B cell (primary cell): ENCODE data around the gene ATXN1. TPM values are rescaled to one million over a fixed set of nuclear protein-coding genes. Genes with fewer than 3 reads are reported as not detected.
"Not testable (repeated sequence)": the region's sequence is repeated elsewhere in the genome, so short reads cannot be mapped to it uniquely, and the experiment has no call there.

Experiments
- ATAC-seq: fragments of 200-7000 bp; cut with Tn5 transposase; one replicate; pipeline ENCODE4 v1.10.0; 2021; ENCODE audit warnings: low read depth, mild to moderate bottlenecking, moderate number of reproducible peaks, moderate library complexity
- CTCF ChIA-PET: fragments of 350-600 bp; sonication (Branson Sonifier 250); formaldehyde crosslinking; loops from one replicate; lab custom pipeline; 2021; ENCODE audit warnings: antibody characterized with exemption, inconsistent platforms; lab: Charles Lee
- POLR2A ChIA-PET: fragments of 350-600 bp; sonication (Branson Sonifier 250); formaldehyde crosslinking; loops from one replicate; lab custom pipeline; 2021; ENCODE audit warnings: antibody characterized with exemption; lab: Charles Lee
- DNase-seq: peaks from one replicate; pipeline ENCODE4 v3.0.0; 2013
- H2AFZ ChIP-seq: 2 replicates; pipeline ENCODE4 v1.6.1; 2012; ENCODE audit warnings: mild to moderate bottlenecking, low read depth, low read length; ENCODE audit not compliant: insufficient read depth, poor library complexity, severe bottlenecking
- H3K27ac ChIP-seq, 2 donors: 1 replicate in 1 of 2; 2 replicates in 1 of 2; pipeline ENCODE4 v1.5.1; 2012 to 2013; ENCODE audit warnings: low read length in 2 of 2, mild to moderate bottlenecking in 2 of 2, moderate library complexity in 1 of 2
- H3K27me3 ChIP-seq, 4 experiments: fragments of 200-600 bp in 1 of 4; sonication (generic) in 1 of 4; replicated peaks in 1 of 4; 1 replicate in 2 of 4; 2 replicates in 2 of 4; pipeline versions ENCODE4 v1.6.1 to v1.7.0; 2013 to 2016; ENCODE audit warnings: low read length in 3 of 4, mild to moderate bottlenecking in 2 of 4, mixed read lengths in 1 of 4, moderate library complexity in 1 of 4; ENCODE audit not compliant: insufficient read depth in 4 of 4, control insufficient read depth in 3 of 4; ENCODE audit errors: control extremely low read depth in 1 of 4
- H3K36me3 ChIP-seq, 2 experiments: replicated peaks in 1 of 2; 1 replicate in 1 of 2; 2 replicates in 1 of 2; pipeline versions ENCODE4 v1.6.1 to v1.7.1; 2013; ENCODE audit warnings: low read length in 1 of 2; ENCODE audit not compliant: insufficient read depth in 2 of 2, control insufficient read depth in 1 of 2; ENCODE audit errors: control extremely low read depth in 1 of 2, extremely low read depth in 1 of 2
- H3K4me1 ChIP-seq, 2 donors: fragments of 200-600 bp in 1 of 2; sonication (generic) in 1 of 2; 1 replicate in 1 of 2; 2 replicates in 1 of 2; pipeline versions ENCODE4 v1.5.1 to v1.6.1; 2013 to 2017; ENCODE audit warnings: low read length in 2 of 2; ENCODE audit not compliant: control insufficient read depth in 2 of 2, insufficient read depth in 2 of 2
- H3K4me2 ChIP-seq: replicated peaks from 2 replicates; pipeline ENCODE3; 2012; ENCODE audit warnings: mild to moderate bottlenecking, low read depth, low read length; ENCODE audit not compliant: poor library complexity, severe bottlenecking
- H3K4me3 ChIP-seq, 5 experiments: fragments of 200-600 bp in 1 of 5; sonication (generic) in 1 of 5; 1 replicate in 3 of 5; 2 replicates in 2 of 5; pipeline versions ENCODE4 v1.5.1 to v1.7.0; 2011 to 2016; ENCODE audit warnings: low read length in 4 of 5, mild to moderate bottlenecking in 4 of 5, low read depth in 2 of 5, control low read depth in 1 of 5, moderate library complexity in 1 of 5; ENCODE audit not compliant: insufficient read depth in 1 of 5; ENCODE audit errors: control extremely low read depth in 1 of 5, extremely low read depth in 1 of 5
- H3K79me2 ChIP-seq: fragments of 200-600 bp; sonication (generic); one replicate; pipeline ENCODE4 v1.6.0; 2016; ENCODE audit warnings: low read length; ENCODE audit not compliant: control insufficient read depth, insufficient read depth
- H3K9ac ChIP-seq: fragments of 200-600 bp; sonication (generic); 2 replicates; pipeline ENCODE4 v1.6.1; 2017; ENCODE audit warnings: mild to moderate bottlenecking, low read length, moderate library complexity
- H3K9me3 ChIP-seq, 3 donors: one replicate each; pipeline versions ENCODE4 v1.6.1 to v1.7.1; 2013; ENCODE audit warnings: low read length in 2 of 3; ENCODE audit not compliant: control insufficient read depth in 2 of 3, insufficient read depth in 1 of 3; ENCODE audit errors: control extremely low read depth in 1 of 3
- H4K20me1 ChIP-seq: 2 replicates; pipeline ENCODE4 v1.6.0; 2012; ENCODE audit warnings: mild to moderate bottlenecking, low read length; ENCODE audit not compliant: insufficient read depth, control insufficient read depth, poor library complexity, severe bottlenecking
- H3K27ac Mint-ChIP-seq: one replicate; pipeline ENCODE4 v1.8.0; 2021; ENCODE audit warnings: mixed read lengths
- H3K27me3 Mint-ChIP-seq: one replicate; pipeline ENCODE4 v1.8.0; 2021; ENCODE audit warnings: mixed read lengths
- H3K4me1 Mint-ChIP-seq: one replicate; pipeline ENCODE4 v1.8.0; 2021; ENCODE audit warnings: mixed read lengths
- H3K4me3 Mint-ChIP-seq: one replicate; pipeline ENCODE4 v1.8.0; 2021; ENCODE audit warnings: mixed read lengths
- H3K9me3 Mint-ChIP-seq: one replicate; pipeline ENCODE4 v1.8.0; 2022; ENCODE audit warnings: mixed read lengths; ENCODE audit not compliant: insufficient read depth
- EZH2 ChIP-seq: IDR thresholded peaks from 2 replicates; pipeline ENCODE4 v1.6.1; 2012; ENCODE audit warnings: borderline replicate concordance, low read depth, mild to moderate bottlenecking, moderate library complexity, low read length; ENCODE audit not compliant: insufficient read depth, poor library complexity, severe bottlenecking
- WGBS: methylation state at CpG from one replicate; pipeline ENCODE4 v1.1.5; 2013; ENCODE audit warnings: missing lambda C conversion rate; ENCODE audit not compliant: insufficient coverage; 5-methylcytosine and 5-hydroxymethylcytosine counted together
- intact Hi-C: fragments of 100-400 bp; cut with micrococcal nuclease; formaldehyde crosslinking; loops from one replicate; pipeline ENCODE4 v1.10.0; 2022
- polyA plus RNA-seq: library from polyadenylated mRNA; depleted of rRNA; stranded (reverse); fragments of >200 nt; gene quantifications from 2 replicates; pipeline ENCODE4 v1.2.3, GENCODE V29; 2012
- total RNA-seq, 2 donors: library from RNA; stranded (reverse); fragments of 120-200 nt in 1 of 2; gene quantifications; 1 replicate in 1 of 2; 2 replicates in 1 of 2; pipeline versions ENCODE4 v1.2.3 to v1.2.4, GENCODE V29; 2013 to 2022
- TF ChIP-seq, protein P1 (sequence below): fragments of 200-600 bp; IDR thresholded peaks from one replicate; pipeline ENCODE4 v1.8.0; 2022; ENCODE audit warnings: antibody characterized with exemption, mild to moderate bottlenecking

Gene ATXN1
- total and polyA plus RNA-seq, 2 donors (not counting 1 experiment from before 2014, with no cell fraction given): 5.7 to 63.8 TPM

DNA sequence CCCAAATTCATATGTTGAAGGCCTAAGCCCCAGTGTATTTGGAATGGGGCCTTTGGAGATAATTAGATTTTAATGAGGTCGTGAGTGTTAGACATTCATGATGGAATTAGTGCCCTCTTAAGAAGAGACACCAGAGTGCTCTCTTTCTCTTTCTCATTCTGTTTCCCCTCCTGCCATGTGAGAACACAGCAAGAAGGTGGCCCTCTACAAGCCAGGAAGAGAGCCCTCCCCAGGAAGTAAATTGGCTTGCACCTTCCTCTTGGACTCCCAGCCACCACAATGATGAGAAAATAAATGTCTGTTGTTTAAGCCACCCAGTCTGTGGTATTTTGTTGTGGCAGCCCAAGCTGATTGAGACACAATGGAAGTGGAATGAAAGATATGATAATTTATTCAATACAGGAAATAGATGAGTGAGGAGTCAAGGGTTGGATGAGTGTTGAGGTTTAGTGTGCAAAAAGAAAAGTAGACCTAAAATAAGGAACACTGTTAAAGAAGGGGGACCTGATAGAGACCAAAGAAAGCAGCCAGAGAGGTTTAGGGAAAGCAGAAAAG is 25.9 kb upstream of the ATXN1 start:
- CTCF ChIA-PET: no interaction called here
- POLR2A ChIA-PET: no interaction called here
- TF ChIP-seq, protein P1, sequence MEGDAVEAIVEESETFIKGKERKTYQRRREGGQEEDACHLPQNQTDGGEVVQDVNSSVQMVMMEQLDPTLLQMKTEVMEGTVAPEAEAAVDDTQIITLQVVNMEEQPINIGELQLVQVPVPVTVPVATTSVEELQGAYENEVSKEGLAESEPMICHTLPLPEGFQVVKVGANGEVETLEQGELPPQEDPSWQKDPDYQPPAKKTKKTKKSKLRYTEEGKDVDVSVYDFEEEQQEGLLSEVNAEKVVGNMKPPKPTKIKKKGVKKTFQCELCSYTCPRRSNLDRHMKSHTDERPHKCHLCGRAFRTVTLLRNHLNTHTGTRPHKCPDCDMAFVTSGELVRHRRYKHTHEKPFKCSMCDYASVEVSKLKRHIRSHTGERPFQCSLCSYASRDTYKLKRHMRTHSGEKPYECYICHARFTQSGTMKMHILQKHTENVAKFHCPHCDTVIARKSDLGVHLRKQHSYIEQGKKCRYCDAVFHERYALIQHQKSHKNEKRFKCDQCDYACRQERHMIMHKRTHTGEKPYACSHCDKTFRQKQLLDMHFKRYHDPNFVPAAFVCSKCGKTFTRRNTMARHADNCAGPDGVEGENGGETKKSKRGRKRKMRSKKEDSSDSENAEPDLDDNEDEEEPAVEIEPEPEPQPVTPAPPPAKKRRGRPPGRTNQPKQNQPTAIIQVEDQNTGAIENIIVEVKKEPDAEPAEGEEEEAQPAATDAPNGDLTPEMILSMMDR: no peak
- no peak for TF ChIP-seq EZH2

DNA sequence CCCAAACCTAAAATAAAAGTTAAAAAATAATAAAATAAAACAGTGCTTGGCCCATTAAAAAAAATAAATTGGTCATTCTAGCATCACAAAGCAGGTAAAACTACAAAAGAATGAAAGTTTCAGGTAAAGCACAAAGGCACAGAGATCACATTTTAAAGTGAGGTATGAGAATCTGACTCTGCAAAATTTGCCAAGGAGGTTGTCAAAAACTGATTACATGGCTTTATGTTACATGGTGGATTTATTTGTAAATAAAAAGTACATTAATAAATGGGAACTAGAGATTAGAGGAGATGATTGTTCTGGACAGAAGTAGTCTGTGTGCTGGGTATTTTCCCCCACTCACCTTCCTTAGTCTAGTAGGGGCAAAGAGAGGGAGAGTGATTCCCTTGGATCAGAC is 24.2 kb upstream of the ATXN1 start:
- no peaks in the 10 kb centered on the region for H3K36me3 ChIP-seq
- no peak overlapping the region for H3K27ac Mint-ChIP-seq

More for the DNA sequence above, 25.9 kb upstream of the ATXN1 start:
- Mint-ChIP-seq H3K9me3 (peaks cover 2% of the 10 kb centered on the region), H3K4me3 (no peak overlapping the region), H3K4me1 (no peaks in the 10 kb centered on the region), H3K27me3 (no peaks in the 10 kb centered on the region), H3K27ac (no peak overlapping the region)
- no peaks in the 10 kb centered on the region for H3K36me3 ChIP-seq
- H3K4me1 ChIP-seq: no peaks in the 10 kb centered on the region
- no peak overlapping the region for H3K9ac ChIP-seq
- H2AFZ ChIP-seq: no peak overlapping the region
- peaks cover 0 to 11% (median 0%) of the 10 kb centered on the region in 3 donors for H3K9me3 ChIP-seq
- no CpG with 5 or more reads among the region's 1 CpG for WGBS
- H3K4me2 ChIP-seq: no peak overlapping the region
- no peaks in the 10 kb centered on the region for H3K79me2 ChIP-seq
- no peak overlapping the region for H3K27ac ChIP-seq
- H3K4me3 ChIP-seq: no peak overlapping the region
- ATAC-seq (no peak), DNase-seq (no peak)
- intact Hi-C loops: no loop called here
- no peaks in the 10 kb centered on the region for H4K20me1 ChIP-seq
- H3K27me3 ChIP-seq: no peaks in the 10 kb centered on the region

DNA sequence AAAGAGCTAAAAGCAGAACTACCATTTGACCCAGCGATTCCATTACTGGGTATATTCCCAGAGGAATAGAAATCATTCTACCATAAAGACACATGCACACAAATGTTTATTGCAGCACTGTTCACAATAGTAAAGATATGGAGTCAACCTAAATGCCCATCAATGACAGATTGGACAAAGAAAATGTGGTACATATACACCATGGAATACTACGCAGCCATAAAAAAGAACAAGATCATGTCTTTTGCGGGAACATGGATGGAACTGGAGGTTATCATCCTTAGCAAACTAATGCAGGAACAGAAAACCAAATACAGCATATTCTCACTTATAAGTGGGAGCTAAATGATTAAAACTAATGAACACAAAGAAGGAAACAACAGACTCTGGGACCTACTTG is 23.7 kb upstream of the ATXN1 start:
- H3K27ac Mint-ChIP-seq, H3K4me2 ChIP-seq, H3K9ac ChIP-seq, H3K9me3 Mint-ChIP-seq, H3K4me1 ChIP-seq, H3K27ac ChIP-seq, intact Hi-C loops, H3K4me1 Mint-ChIP-seq, DNase-seq, ATAC-seq, POLR2A ChIA-PET, H3K27me3 Mint-ChIP-seq, H3K4me3 ChIP-seq, H4K20me1 ChIP-seq, H3K27me3 ChIP-seq, H3K36me3 ChIP-seq, H3K4me3 Mint-ChIP-seq, H3K79me2 ChIP-seq, H2AFZ ChIP-seq: not testable (repeated sequence)
- peaks cover 0 to 11% (median 0%) of the 10 kb centered on the region in 3 donors for H3K9me3 ChIP-seq
- WGBS: no CpG with 5 or more reads among the region's 3 CpGs
- CTCF ChIA-PET: interaction anchor here (1.2 kb wide), 1 partner anchor 9 kb away, joined by 4 read pairs; no protein-coding TSS in a partner anchor

More for the DNA sequence above, 24.2 kb upstream of the ATXN1 start:
- Histone ChIP-seq H3K27ac (no peak overlapping the region), H3K4me1 (no peaks in the 10 kb centered on the region), H3K4me3 (no peak overlapping the region), H2AFZ (no peak overlapping the region), H3K79me2 (no peaks in the 10 kb centered on the region), H3K9me3 (peaks cover 0 to 11% (median 0%) of the 10 kb centered on the region in 3 donors), H3K27me3 (no peaks in the 10 kb centered on the region), H4K20me1 (no peaks in the 10 kb centered on the region), H3K4me2 (no peak overlapping the region), H3K9ac (no peak overlapping the region)
- CTCF ChIA-PET: no interaction called here
- intact Hi-C loops: no loop called here
- DNase-seq (no peak), ATAC-seq (no peak)
- Mint-ChIP-seq H3K27me3 (peaks cover 4% of the 10 kb centered on the region), H3K4me1 (no peaks in the 10 kb centered on the region), H3K4me3 (no peak overlapping the region), H3K9me3 (peaks cover 2% of the 10 kb centered on the region)
- TF ChIP-seq EZH2: no peak
- TF ChIP-seq, protein P1: no peak
- POLR2A ChIA-PET: no interaction called here
